GM21737 (cell line): ENCODE measurements around the gene BSPRY.
"Not testable (repeated sequence)": the region's sequence is repeated elsewhere in the genome, so short reads cannot be mapped to it uniquely, and the experiment has no call there.

ENCODE experiments used
- ATAC-seq: cut with Tn5 transposase; IDR thresholded peaks from one replicate; pipeline ENCODE4 v1.9.1; 2021; ENCODE audit warnings: mild to moderate bottlenecking, moderate library complexity; ENCODE audit not compliant: unreplicated experiment

The BSPRY gene

GRCh38 chr9:113390192-113390960, 41.0 kb downstream of the BSPRY start:
- no peak for ATAC-seq

- ATAC-seq = no peak
Measured at GRCh38 chr9:113391917-113392316, 42.6 kb downstream of the BSPRY start.

- no peak for ATAC-seq
Measured at GRCh38 chr9:113393281-113393680, 43.9 kb downstream of the BSPRY start.

- ATAC-seq = no peak
Measured at GRCh38 chr9:113395000-113395861, 45.9 kb downstream of the BSPRY start.

GRCh38 chr9:113397203-113397631, 47.9 kb downstream of the BSPRY start:
- ATAC-seq = no peak

GRCh38 chr9:113398796-113399195, 49.5 kb downstream of the BSPRY start:
- no peak for ATAC-seq

GRCh38 chr9:113399646-113400200, 50.4 kb downstream of the BSPRY start:
- no peak for ATAC-seq

- ATAC-seq = peak; percentile 99
Measured at GRCh38 chr9:113401027-113401792, 51.9 kb downstream of the BSPRY start, which contains the start of gene ALAD. Gene ALAD, minus strand, starts transcription at chr9:113401284. Its CDS starts 7,725 bp downstream, at chr9:113393559.

GRCh38 chr9:113403646-113404045, 54.3 kb downstream of the BSPRY start:
- no peak for ATAC-seq

- not testable (repeated sequence) for ATAC-seq
Measured at GRCh38 chr9:113406353-113406752, 57.0 kb downstream of the BSPRY start.

- ATAC-seq = not testable (repeated sequence)
Measured at GRCh38 chr9:113406873-113407511, 57.7 kb downstream of the BSPRY start.

- ATAC-seq = no peak
Measured at GRCh38 chr9:113409481-113409880, 60.1 kb downstream of the BSPRY start.

- no peak for ATAC-seq
Measured at GRCh38 chr9:113409883-113410206, 60.5 kb downstream of the BSPRY start.

GRCh38 chr9:113410207-113410864, 61.0 kb downstream of the BSPRY start, which contains the start of the genes C9orf43 and POLE3:
Gene C9orf43, plus strand, starts transcription at chr9:113410747. Its CDS starts 2,747 bp downstream, at chr9:113413494.
Gene POLE3, minus strand, starts transcription at chr9:113410675. Its CDS starts 382 bp downstream, at chr9:113410293.
- peak; percentile 86 for ATAC-seq

- ATAC-seq = peak; percentile 88
Measured at GRCh38 chr9:113416149-113416721, 66.9 kb downstream of the BSPRY start.

- ATAC-seq = no peak
Measured at GRCh38 chr9:113417370-113417769, 68.0 kb downstream of the BSPRY start.
